Gastrocnemius medialis (tissue), 4 donors: ENCODE data around the gene OR8B4. TPM values are rescaled to one million over a fixed set of nuclear protein-coding genes. Genes with fewer than 3 reads are reported as not detected.
"Not testable (repeated sequence)": the region's sequence is repeated elsewhere in the genome, so short reads cannot be mapped to it uniquely, and the experiment has no call there.

Experiments
- ATAC-seq, 2 donors: fragments of 150-250 bp; one replicate each; pipeline ENCODE4 v1.9.1; 2016
- DNase-seq, 2 donors: peaks; one replicate each; pipeline ENCODE4 v3.0.0-alpha.2; 2019
- H3K27ac ChIP-seq, 4 donors: fragments of 200-600 bp; sonication (generic); 1 replicate in 1 of 4; 2 replicates in 3 of 4; pipeline ENCODE4 v1.5.1; 2016 to 2018; ENCODE audit warnings: mild to moderate bottlenecking in 2 of 4, moderate library complexity in 1 of 4
- H3K27me3 ChIP-seq, 3 donors: fragments of 200-600 bp; sonication (generic) in 2 of 3; 1 replicate in 1 of 3; 2 replicates in 2 of 3; pipeline versions ENCODE4 v1.5.1 to v1.6.0; 2016 to 2019; ENCODE audit warnings: mild to moderate bottlenecking in 1 of 3, moderate library complexity in 1 of 3
- H3K36me3 ChIP-seq, 2 donors: fragments of 200-600 bp; sonication (generic) in 1 of 2; one replicate each; pipeline ENCODE4 v1.5.1; 2017 to 2018
- H3K4me1 ChIP-seq, 2 donors: fragments of 200-600 bp; sonication (generic) in 1 of 2; one replicate each; pipeline ENCODE4 v1.5.1; 2016 to 2017; ENCODE audit warnings: mild to moderate bottlenecking in 2 of 2
- H3K4me3 ChIP-seq, 4 donors: fragments of 200-600 bp; sonication (generic) in 3 of 4; 1 replicate in 1 of 4; 2 replicates in 3 of 4; pipeline ENCODE4 v1.5.1; 2016 to 2019; ENCODE audit warnings: mild to moderate bottlenecking in 2 of 4
- H3K9me3 ChIP-seq, 3 donors: fragments of 200-600 bp; sonication (generic) in 2 of 3; 1 replicate in 1 of 3; 2 replicates in 2 of 3; pipeline ENCODE4 v1.5.1; 2016 to 2019
- CTCF ChIP-seq, 5 experiments: fragments of 450-650 bp in 3 of 5; fragments of 200-600 bp in 2 of 5; sonication (generic) in 2 of 5; IDR thresholded peaks in 4 of 5; conservative IDR thresholded peaks in 1 of 5; 1 replicate in 4 of 5; 2 replicates in 1 of 5; pipeline ENCODE4 v1.5.1; 2016 to 2019; ENCODE audit warnings: antibody characterized with exemption in 5 of 5, mild to moderate bottlenecking in 3 of 5, moderate library complexity in 3 of 5
- POLR2A ChIP-seq, 2 donors: fragments of 450-650 bp; IDR thresholded peaks; one replicate each; pipeline ENCODE4 v1.6.1; 2017; ENCODE audit warnings: antibody characterized with exemption in 2 of 2, mild to moderate bottlenecking in 2 of 2, moderate library complexity in 2 of 2
- in situ Hi-C, 4 donors: fragments of 200-750 bp; cut with MboI; loops; one replicate each; pipeline versions ENCODE4 v1.15.0 to v1.8.0; 2017; ENCODE audit warnings: low sequenced_read_pairs in 4 of 4
- intact Hi-C: fragments of 100-400 bp; cut with DNase I; formaldehyde crosslinking; loops from one replicate; pipeline ENCODE4 v1.15.1; 2023; ENCODE audit warnings: low total_unique reads
- total RNA-seq, 4 donors: library from RNA; depleted of rRNA; stranded (reverse); fragments of >200 nt; gene quantifications; one replicate each; pipeline versions ENCODE4 v1.1.0 to v1.2.3, GENCODE V29; 2016

Gene OR8B4
- total RNA-seq, 4 donors from 2014 or later, result not detected

- H3K9me3 ChIP-seq, result no peaks in the 10 kb centered on the region
- DNase-seq (peak in 1 of 2 donors; percentile 11), ATAC-seq (no peak)
- in situ Hi-C loops (loop anchor here in 1 of 4 donors (25.0 kb wide), 1 partner anchor 185 kb away; no protein-coding TSS in a partner anchor), intact Hi-C loops (no loop called here)
- H3K4me3 ChIP-seq, result no peak overlapping the region
- no peaks in the 10 kb centered on the region for H3K36me3 ChIP-seq
- TF ChIP-seq CTCF (IDR thresholded peaks at IDR 0.05 in 4 of 5, conservative IDR thresholded peaks at IDR 0.05 in 1 of 5) (peak in 3 of 5 experiments; percentile 22 to 47 (median 44)), POLR2A (IDR thresholded peaks at IDR 0.05) (no peak)
- H3K27ac ChIP-seq, result no peak overlapping the region
- no peaks in the 10 kb centered on the region for H3K27me3 ChIP-seq
- no peaks in the 10 kb centered on the region for H3K4me1 ChIP-seq
Measured at GRCh38 chr11:124402326-124402922, 22.2 kb downstream of the OR8B4 start.

- H3K4me1 ChIP-seq, result no peaks in the 10 kb centered on the region
- in situ Hi-C loops, result no loop called here
- no peaks in the 10 kb centered on the region for H3K9me3 ChIP-seq
- H3K36me3 ChIP-seq, result no peaks in the 10 kb centered on the region
- ATAC-seq (no peak), DNase-seq (no peak)
- no peak within 1 kb of the TSS for H3K4me3 ChIP-seq
- no peak within 1 kb of the TSS for H3K27ac ChIP-seq
- TF ChIP-seq POLR2A (IDR thresholded peaks at IDR 0.05), result no peak
- TF ChIP-seq CTCF (IDR thresholded peaks at IDR 0.05 in 4 of 5, conservative IDR thresholded peaks at IDR 0.05 in 1 of 5), result no peak
- intact Hi-C loops, result no loop called here
- no peaks in the 10 kb centered on the region for H3K27me3 ChIP-seq
Measured at GRCh38 chr11:124398924-124399323, 25.7 kb downstream of the OR8B4 start, which contains the start of gene OR8B3. OR8B3 (minus strand) TSS chr11:124399024; CDS start chr11:124397351, 1,673 bp downstream.

DNA sequence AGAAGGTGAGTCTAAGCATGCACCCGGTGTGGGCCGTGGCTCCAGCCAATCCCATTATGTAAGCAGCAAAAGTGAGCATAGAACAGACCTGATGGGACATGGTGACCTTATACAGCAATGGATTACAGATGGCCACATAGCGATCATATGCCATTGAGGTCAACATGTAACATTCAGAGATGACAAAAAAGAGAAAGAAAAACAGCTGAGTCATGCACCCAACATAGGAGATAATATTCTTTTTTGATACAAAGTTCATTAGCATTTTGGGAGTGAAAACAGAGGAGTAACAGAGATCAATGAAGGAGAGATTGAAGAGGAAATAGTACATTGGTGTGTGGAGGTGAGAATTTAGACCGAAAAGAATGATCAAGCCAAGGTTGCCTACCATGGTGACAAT lies 27.8 kb downstream of the OR8B4 start:
- H3K27ac ChIP-seq, ATAC-seq, in situ Hi-C loops, H3K4me3 ChIP-seq, H3K27me3 ChIP-seq, H3K4me1 ChIP-seq, intact Hi-C loops, H3K9me3 ChIP-seq, H3K36me3 ChIP-seq, DNase-seq: not testable (repeated sequence)

GRCh38 chr11:124394408-124394807 lies 30.3 kb downstream of the OR8B4 start:
- in situ Hi-C loops, result no loop called here

GRCh38 chr11:124384399-124384798 lies 40.3 kb downstream of the OR8B4 start, which contains the start of gene OR8B2:
OR8B2 (minus strand) TSS chr11:124384499; CDS start chr11:124383343, 1,156 bp downstream.
- H3K36me3 ChIP-seq, result no peaks in the 10 kb centered on the region
- no peaks in the 10 kb centered on the region for H3K9me3 ChIP-seq
- H3K27ac ChIP-seq, result no peak within 1 kb of the TSS
- intact Hi-C loops, result no loop called here
- ATAC-seq, result no peak
- TF ChIP-seq CTCF (IDR thresholded peaks at IDR 0.05 in 4 of 5, conservative IDR thresholded peaks at IDR 0.05 in 1 of 5), result no peak
- no peaks in the 10 kb centered on the region for H3K27me3 ChIP-seq
- H3K4me1 ChIP-seq, result no peaks in the 10 kb centered on the region
- no peak within 1 kb of the TSS for H3K4me3 ChIP-seq
- in situ Hi-C loops, result no loop called here
- no peak for DNase-seq

More at GRCh38 chr11:124394408-124394807, 30.3 kb downstream of the OR8B4 start:
- Histone ChIP-seq H3K27ac (no peak overlapping the region), H3K36me3 (no peaks in the 10 kb centered on the region), H3K27me3 (no peaks in the 10 kb centered on the region), H3K4me3 (no peak overlapping the region), H3K9me3 (no peaks in the 10 kb centered on the region), H3K4me1 (no peaks in the 10 kb centered on the region)
- no peak for TF ChIP-seq CTCF (IDR thresholded peaks at IDR 0.05 in 4 of 5, conservative IDR thresholded peaks at IDR 0.05 in 1 of 5)
- no peak for TF ChIP-seq POLR2A (IDR thresholded peaks at IDR 0.05)
- ATAC-seq (no peak), DNase-seq (no peak)
- intact Hi-C loops, result no loop called here

DNA sequence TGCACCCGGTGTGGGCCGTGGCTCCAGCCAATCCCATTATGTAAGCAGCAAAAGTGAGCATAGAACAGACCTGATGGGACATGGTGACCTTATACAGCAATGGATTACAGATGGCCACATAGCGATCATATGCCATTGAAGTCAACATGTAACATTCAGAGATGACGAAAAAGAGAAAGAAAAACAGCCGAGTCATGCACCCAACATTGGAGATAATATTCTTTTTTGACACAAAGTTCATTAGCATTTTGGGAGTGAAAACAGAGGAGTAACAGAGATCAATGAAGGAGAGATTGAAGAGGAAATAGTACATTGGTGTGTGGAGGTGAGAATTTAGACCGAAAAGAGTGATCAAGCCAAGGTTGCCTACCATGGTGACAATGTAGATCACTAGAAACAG lies 41.8 kb downstream of the OR8B4 start:
- ATAC-seq, H3K4me1 ChIP-seq, intact Hi-C loops, H3K27me3 ChIP-seq, in situ Hi-C loops, DNase-seq, H3K9me3 ChIP-seq, H3K36me3 ChIP-seq, H3K27ac ChIP-seq, H3K4me3 ChIP-seq: not testable (repeated sequence)
